H1 (cell line): Measurements from ENCODE around the gene PEX19. TPM values are rescaled to one million over a fixed set of nuclear protein-coding genes. Genes with fewer than 3 reads are reported as not detected.

Experiments used
- BRCA1 ChIP-seq: IDR thresholded peaks from 2 replicates; pipeline ENCODE4 v1.6.1; 2012; ENCODE audit warnings: low read depth, low read length, improper control_type of control experiment
- CBX5 ChIP-seq: fragments of 300-800, 300-1000 bp; sonication (generic); IDR thresholded peaks from 2 replicates; pipeline ENCODE4 v1.7.1; 2016; ENCODE audit warnings: antibody characterized with exemption, low read length, low read depth
- EZH2 ChIP-seq: fragments of 200-600 bp; sonication (generic); IDR thresholded peaks from 2 replicates; pipeline ENCODE4 v1.7.1; 2012; ENCODE audit warnings: low read depth, mild to moderate bottlenecking, moderate library complexity, low read length, inconsistent platforms; ENCODE audit not compliant: severe bottlenecking
- PHF8 ChIP-seq: fragments of 200-600 bp; sonication (generic); conservative IDR thresholded peaks from 2 replicates; pipeline ENCODE4 v1.7.1; 2012; ENCODE audit warnings: low read depth, mild to moderate bottlenecking, inconsistent platforms, low read length, moderate library complexity
- RAD21 ChIP-seq, 2 experiments: IDR thresholded peaks in 1 of 2; conservative IDR thresholded peaks in 1 of 2; 2 replicates each; pipeline ENCODE4 v1.6.1; 2011; ENCODE audit warnings: low read depth in 2 of 2, low read length in 2 of 2, improper control_type of control experiment in 1 of 2, inconsistent platforms in 1 of 2, mild to moderate bottlenecking in 1 of 2, moderate library complexity in 1 of 2
- SIRT6 ChIP-seq: IDR thresholded peaks from one replicate; pipeline ENCODE4 v1.7.1; 2012; ENCODE audit warnings: low read length, inconsistent platforms
- SRF ChIP-seq: IDR thresholded peaks from 2 replicates; pipeline ENCODE4 v1.6.1; 2011; ENCODE audit warnings: mild to moderate bottlenecking, low read depth, low read length, moderate library complexity
- SUZ12 ChIP-seq: fragments of 200-600 bp; sonication (generic); IDR thresholded peaks from 2 replicates; pipeline ENCODE4 v1.6.1; 2012; ENCODE audit warnings: mild to moderate bottlenecking, inconsistent platforms, low read length, moderate library complexity, mixed read lengths
- TAF7 ChIP-seq: optimal IDR thresholded peaks from 2 replicates; pipeline ENCODE3; 2011; ENCODE audit warnings: low read depth, mild to moderate bottlenecking, inconsistent platforms, low read length, moderate library complexity, borderline replicate concordance
- polyA plus RNA-seq, 7 experiments: library from polyadenylated mRNA; depleted of rRNA in 3 of 7; stranded (reverse) in 5 of 7; unstranded in 2 of 7; fragments of >200 nt in 5 of 7; fragments of 200-250 nt in 2 of 7; gene quantifications; 1 replicate in 5 of 7; 2 replicates in 1 of 7; 4 replicates in 1 of 7; pipeline versions ENCODE4 v1.2.1 to v1.2.3, GENCODE V29; 2011 to 2013; ENCODE audit warnings: missing spikeins in 2 of 7, mixed read lengths in 2 of 7
- total RNA-seq: library from RNA; stranded (reverse); fragmentation: NEBNext Ultra II Directional; extraction: Animal tissue kit (Norgen Biotek cat#: 25700); gene quantifications from 2 replicates; pipeline ENCODE4 v1.2.1, GENCODE V29; 2021

The PEX19 gene
- total and polyA plus RNA-seq, 2 of the 8 experiments (the other 6 are each of a cell fraction or from before 2014, with no cell fraction given) = 50.4 to 80.2 TPM

DNA sequence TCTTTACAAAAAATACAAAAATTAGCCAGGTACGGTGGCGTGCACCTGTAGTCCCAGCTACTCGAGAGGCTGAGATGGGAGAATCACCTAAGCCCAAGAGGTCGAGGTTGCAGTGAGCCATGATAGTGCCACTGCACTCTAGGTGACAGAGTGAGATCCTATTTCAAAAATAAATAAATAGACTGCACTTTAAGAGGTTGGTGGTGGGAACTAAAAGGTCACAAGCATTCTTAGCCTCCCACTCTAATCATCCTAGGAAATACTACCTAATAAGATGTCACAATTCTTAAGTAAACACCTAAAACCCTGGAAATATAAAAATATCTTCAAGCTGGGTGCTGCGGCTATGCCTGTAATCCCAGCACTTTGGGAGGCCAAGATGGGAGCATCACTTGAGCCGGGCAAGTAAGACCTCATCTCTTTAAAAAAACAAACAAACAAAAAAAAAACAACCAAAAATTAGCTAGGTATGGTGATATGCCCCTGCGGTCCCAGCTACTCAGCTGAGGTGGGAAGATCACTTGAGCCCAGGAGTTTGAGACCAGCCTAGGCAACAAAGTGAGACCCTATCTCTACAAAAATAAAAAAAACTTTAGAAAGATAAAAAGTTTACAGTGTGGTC, 26.6 kb downstream of the PEX19 start (continued):
- TF ChIP-seq SRF (no peak), BRCA1 (no peak), PHF8 (no peak), CBX5 (no peak), SUZ12 (no peak), TAF7 (no peak), EZH2 (no peak), RAD21 (IDR thresholded peaks at IDR 0.05 in 1 of 2, conservative IDR thresholded peaks at IDR 0.05 in 1 of 2; ENCODE audit: low read depth in 2 of 2, low read length in 2 of 2) (no peak), SIRT6 (no peak)
- TF ChIP-seq, all 59 proteins: peak for 0
